ENCODE data around the gene USP6NL. TPM values are rescaled to one million over a fixed set of nuclear protein-coding genes. Genes with fewer than 3 reads are reported as not detected.

The USP6NL gene
- total RNA-seq, 4 donors from 2014 or later, result 3.8 to 21.9 (median 17.0) TPM

- intact Hi-C loops (cut with DNase I; ENCODE audit: low total_unique reads), result no loop called here
- no peaks in the 10 kb centered on the region for H3K27me3 ChIP-seq
- no peak overlapping the region for H3K27ac ChIP-seq
- no peaks in the 10 kb centered on the region for H3K36me3 ChIP-seq
- H3K4me3 ChIP-seq, result no peak overlapping the region
- no peaks in the 10 kb centered on the region for H3K9me3 ChIP-seq
- TF ChIP-seq CTCF (IDR thresholded peaks at IDR 0.05) (no peak), POLR2A (IDR thresholded peaks at IDR 0.05) (no peak)
- DNase-seq, result no peak
- no peaks in the 10 kb centered on the region for H3K4me1 ChIP-seq
Observed at GRCh38 chr10:11475831-11476434, 135.5 kb downstream of the USP6NL start.

GRCh38 chr10:11473128-11473760, 138.2 kb downstream of the USP6NL start:
- Histone ChIP-seq H3K36me3 (no peaks in the 10 kb centered on the region), H3K4me1 (no peaks in the 10 kb centered on the region), H3K27me3 (no peaks in the 10 kb centered on the region), H3K9me3 (no peaks in the 10 kb centered on the region), H3K27ac (no peak overlapping the region), H3K4me3 (no peak overlapping the region)
- TF ChIP-seq POLR2A (IDR thresholded peaks at IDR 0.05), result no peak
- TF ChIP-seq CTCF (IDR thresholded peaks at IDR 0.05), result no peak
- intact Hi-C loops (cut with DNase I; ENCODE audit: low total_unique reads), result no loop called here
- DNase-seq, result no peak

GRCh38 chr10:11472158-11472753, 139.2 kb downstream of the USP6NL start:
- Histone ChIP-seq H3K4me3 (no peak overlapping the region), H3K4me1 (no peaks in the 10 kb centered on the region), H3K27ac (no peak overlapping the region), H3K27me3 (no peaks in the 10 kb centered on the region), H3K36me3 (no peaks in the 10 kb centered on the region), H3K9me3 (no peaks in the 10 kb centered on the region)
- intact Hi-C loops (cut with DNase I; ENCODE audit: low total_unique reads), result no loop called here
- TF ChIP-seq CTCF (IDR thresholded peaks at IDR 0.05) (peak; percentile 57 to 80 (median 72)), POLR2A (IDR thresholded peaks at IDR 0.05) (no peak)
- DNase-seq, result peak; percentile 44 to 59

GRCh38 chr10:11469575-11470391, 141.7 kb downstream of the USP6NL start:
- no peak for DNase-seq
- Histone ChIP-seq H3K27me3 (no peaks in the 10 kb centered on the region), H3K27ac (no peak overlapping the region), H3K4me1 (no peaks in the 10 kb centered on the region), H3K36me3 (no peaks in the 10 kb centered on the region), H3K9me3 (no peaks in the 10 kb centered on the region), H3K4me3 (no peak overlapping the region)
- intact Hi-C loops (cut with DNase I; ENCODE audit: low total_unique reads), result no loop called here
- TF ChIP-seq POLR2A (IDR thresholded peaks at IDR 0.05) (no peak), CTCF (IDR thresholded peaks at IDR 0.05) (no peak)

Measured in uterus (tissue), 4 donors.